DOHH2 (cell line): ENCODE measurements around the gene IL10.

Experiments used
- H3F3A ChIP-seq: fragments of 200-600 bp; sonication (generic), shearing (Covaris generic); 2 replicates; pipeline ENCODE4 v1.6.0; 2016; ENCODE audit warnings: antibody characterized with exemption, mild to moderate bottlenecking; ENCODE audit not compliant: control insufficient read depth, insufficient read depth
- H3K27ac ChIP-seq: fragments of 200-600 bp; sonication (generic); 2 replicates; pipeline ENCODE4 v1.5.1; 2014; ENCODE audit warnings: low read depth, mild to moderate bottlenecking, low read length, moderate library complexity
- H3K27me3 ChIP-seq: fragments of 200-600 bp; sonication (generic); 2 replicates; pipeline ENCODE4 v1.6.1; 2014; ENCODE audit warnings: mild to moderate bottlenecking, low read length, mixed read lengths; ENCODE audit not compliant: control insufficient read depth
- H3K36me3 ChIP-seq: fragments of 200-600 bp; sonication (generic); 2 replicates; pipeline ENCODE4 v1.6.1; 2014; ENCODE audit warnings: mild to moderate bottlenecking, low read length, moderate library complexity, mixed read lengths; ENCODE audit not compliant: control insufficient read depth
- H3K4me1 ChIP-seq: fragments of 200-600 bp; sonication (generic); 2 replicates; pipeline ENCODE4 v1.6.1; 2014; ENCODE audit warnings: mild to moderate bottlenecking, low read length, mixed read lengths; ENCODE audit not compliant: control insufficient read depth
- H3K4me2 ChIP-seq: fragments of 200-600 bp; sonication (generic); 2 replicates; pipeline ENCODE4 v1.6.0; 2014; ENCODE audit warnings: mild to moderate bottlenecking, low read length, moderate library complexity
- H3K4me3 ChIP-seq: fragments of 200-600 bp; sonication (generic); 2 replicates; pipeline ENCODE4 v1.5.1; 2014; ENCODE audit warnings: mild to moderate bottlenecking, low read length, mixed read lengths
- H3K79me2 ChIP-seq: fragments of 200-600 bp; sonication (generic); 2 replicates; pipeline ENCODE4 v1.6.1; 2014; ENCODE audit warnings: mild to moderate bottlenecking, low read length, mixed read lengths; ENCODE audit not compliant: control insufficient read depth
- H3K9me2 ChIP-seq: fragments of 200-600 bp; sonication (generic); replicated peaks from 2 replicates; pipeline ENCODE4 v1.6.1; 2014; ENCODE audit warnings: mild to moderate bottlenecking, low read length, mixed read lengths; ENCODE audit not compliant: control insufficient read depth
- H3K9me3 ChIP-seq: fragments of 200-600 bp; sonication (generic); 2 replicates; pipeline ENCODE4 v1.6.1; 2014; ENCODE audit warnings: antibody characterized with exemption, low read length, mixed read lengths; ENCODE audit not compliant: control insufficient read depth, insufficient read depth
- H4K20me1 ChIP-seq: fragments of 200-600 bp; sonication (generic); 2 replicates; pipeline ENCODE4 v1.6.0; 2014; ENCODE audit warnings: low read depth, mild to moderate bottlenecking, antibody characterized with exemption, low read length, moderate library complexity; ENCODE audit not compliant: control insufficient read depth, insufficient read depth
- CTCF ChIP-seq: fragments of 200-600 bp; sonication (generic); IDR thresholded peaks from one replicate; pipeline ENCODE4 v1.5.1; 2014; ENCODE audit warnings: antibody characterized with exemption, mild to moderate bottlenecking, low read depth, low read length; ENCODE audit not compliant: poor library complexity, severe bottlenecking
- EZH2phosphoT487 ChIP-seq: fragments of 200-600 bp; sonication (generic); IDR thresholded peaks from 2 replicates; pipeline ENCODE4 v1.6.1; 2017; ENCODE audit warnings: borderline replicate concordance, mild to moderate bottlenecking, antibody characterized with exemption, low read length, moderate library complexity, mixed read lengths

Gene IL10

DNA sequence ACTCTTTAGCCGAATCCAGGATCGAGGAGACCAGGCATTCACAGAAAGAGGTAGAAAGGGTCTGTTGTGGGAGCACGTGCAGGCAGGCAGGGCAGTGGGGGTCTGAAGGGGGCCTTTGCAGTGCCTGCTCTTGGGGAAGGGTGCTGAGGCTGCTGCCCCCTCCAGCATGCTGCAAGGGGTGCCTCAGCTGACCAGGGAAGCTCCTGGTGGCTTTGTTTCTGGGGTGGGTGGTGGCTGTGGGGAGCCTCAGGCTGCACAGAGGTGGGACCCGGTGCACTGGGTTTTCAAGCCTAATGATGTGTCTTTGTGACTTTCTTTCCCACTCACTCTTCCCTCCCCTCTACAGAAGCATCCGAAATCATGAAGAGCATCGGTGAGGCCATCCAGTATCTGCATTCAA, 43.2 kb downstream of the IL10 start:
- peaks cover 10% of the 10 kb centered on the region; the same call in 1 of the 2 replicates for H4K20me1 ChIP-seq
- H3F3A ChIP-seq = peaks cover 6% of the 10 kb centered on the region; the same call in 1 of the 2 replicates
- H3K36me3 ChIP-seq = peaks cover 19% of the 10 kb centered on the region; the same call in 1 of the 2 replicates
- H3K4me3 ChIP-seq = no peak overlapping the region
- H3K4me2 ChIP-seq = no peak overlapping the region
- H3K27ac ChIP-seq = no peak overlapping the region
- no peaks in the 10 kb centered on the region for H3K27me3 ChIP-seq
- no peaks in the 10 kb centered on the region for H3K9me3 ChIP-seq
- H3K79me2 ChIP-seq = peaks cover 14% of the 10 kb centered on the region
- no peaks in the 10 kb centered on the region for H3K9me2 ChIP-seq
- H3K4me1 ChIP-seq = peaks cover 16% of the 10 kb centered on the region
- TF ChIP-seq EZH2phosphoT487 (no peak), CTCF (no peak)

DNA sequence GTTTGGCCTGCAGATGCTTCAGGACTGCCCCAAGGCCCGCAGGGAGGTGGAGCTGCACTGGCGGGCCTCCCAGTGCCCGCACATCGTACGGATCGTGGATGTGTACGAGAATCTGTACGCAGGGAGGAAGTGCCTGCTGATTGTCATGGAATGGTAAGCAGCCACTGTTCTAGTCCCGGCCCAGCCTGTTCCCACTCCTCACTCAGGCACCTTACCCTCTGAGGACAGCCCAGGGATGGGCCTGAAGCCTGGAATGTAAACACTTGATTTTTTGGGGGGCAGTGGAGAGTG, 43.7 kb downstream of the IL10 start:
- TF ChIP-seq CTCF = no peak
- TF ChIP-seq EZH2phosphoT487 = no peak
- Histone ChIP-seq H3K27ac (no peak overlapping the region), H3K27me3 (no peaks in the 10 kb centered on the region), H3K36me3 (peaks cover 19% of the 10 kb centered on the region; the same call in 1 of the 2 replicates), H3K4me2 (no peak overlapping the region), H4K20me1 (peaks cover 10% of the 10 kb centered on the region; the same call in 1 of the 2 replicates), H3K9me3 (no peaks in the 10 kb centered on the region), H3K4me1 (peaks cover 16% of the 10 kb centered on the region), H3K9me2 (no peaks in the 10 kb centered on the region), H3K4me3 (no peak overlapping the region), H3F3A (peaks cover 6% of the 10 kb centered on the region; the same call in 1 of the 2 replicates), H3K79me2 (peaks cover 14% of the 10 kb centered on the region)

GRCh38 chr1:206727981-206728696, 44.2 kb downstream of the IL10 start:
- H3K4me3 ChIP-seq = no peak overlapping the region
- H3K79me2 ChIP-seq = peaks cover 14% of the 10 kb centered on the region
- no peaks in the 10 kb centered on the region for H3K9me3 ChIP-seq
- peaks cover 10% of the 10 kb centered on the region; the same call in 1 of the 2 replicates for H4K20me1 ChIP-seq
- H3K27ac ChIP-seq = no peak overlapping the region
- H3K27me3 ChIP-seq = no peaks in the 10 kb centered on the region
- TF ChIP-seq CTCF = no peak
- no peak for TF ChIP-seq EZH2phosphoT487
- peaks cover 16% of the 10 kb centered on the region for H3K4me1 ChIP-seq
- peaks cover 6% of the 10 kb centered on the region; the same call in 1 of the 2 replicates for H3F3A ChIP-seq
- H3K36me3 ChIP-seq = peaks cover 19% of the 10 kb centered on the region; the same call in 1 of the 2 replicates
- no peaks in the 10 kb centered on the region for H3K9me2 ChIP-seq
- no peak overlapping the region for H3K4me2 ChIP-seq
